Raji (cell line): ENCODE results near the gene SPRR2B.

Experiments used
- POLR2A ChIP-seq: IDR thresholded peaks from 2 replicates; pipeline ENCODE4 v1.6.1; 2011; ENCODE audit warnings: low read depth, low read length, control low read depth; ENCODE audit not compliant: insufficient read depth

SPRR2B gene

DNA sequence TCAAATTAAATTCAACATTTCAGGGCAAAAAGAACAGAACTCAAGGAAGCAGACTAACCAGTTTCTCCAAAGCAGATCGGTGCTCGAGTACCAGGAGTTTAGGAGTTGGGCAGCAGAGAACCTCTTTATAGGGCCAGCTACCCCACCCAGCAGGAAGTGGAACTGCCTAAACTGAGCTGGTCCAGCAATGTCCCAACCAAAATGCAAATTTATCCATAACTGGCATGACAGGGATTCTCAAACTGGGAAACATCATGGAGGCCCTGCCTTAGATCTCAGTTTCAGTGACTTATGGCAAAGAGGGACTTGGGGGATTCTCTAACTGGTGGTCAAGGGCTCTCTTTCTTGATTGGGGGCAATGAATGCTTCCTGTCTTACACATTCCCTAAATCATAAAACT, at the start of gene SPRR2B:
TSS of gene SPRR2B (minus strand) at position 101 of the 400 bp plus-strand sequence. CDS start 772 bp downstream, outside the sequence.
- no peak for TF ChIP-seq POLR2A

DNA sequence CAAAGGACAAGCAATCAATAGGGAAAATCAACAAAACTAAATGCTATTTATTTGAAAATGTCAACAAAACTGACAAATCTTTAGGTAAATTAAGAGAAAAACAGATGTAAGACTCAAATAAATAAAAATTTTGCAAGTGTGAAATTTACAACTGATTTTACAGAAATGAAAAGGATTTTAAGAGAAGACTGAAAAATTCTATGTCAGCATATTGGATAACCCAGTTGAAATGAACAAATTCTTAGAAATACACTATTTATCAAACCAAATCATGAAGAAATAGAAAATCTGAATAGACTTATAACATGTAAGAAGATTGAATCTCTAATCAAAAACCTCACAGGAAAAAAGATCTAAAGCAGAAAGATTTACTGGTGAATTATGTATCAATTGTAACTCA, 49.5 kb upstream of the SPRR2B start:
- TF ChIP-seq POLR2A: no peak

DNA sequence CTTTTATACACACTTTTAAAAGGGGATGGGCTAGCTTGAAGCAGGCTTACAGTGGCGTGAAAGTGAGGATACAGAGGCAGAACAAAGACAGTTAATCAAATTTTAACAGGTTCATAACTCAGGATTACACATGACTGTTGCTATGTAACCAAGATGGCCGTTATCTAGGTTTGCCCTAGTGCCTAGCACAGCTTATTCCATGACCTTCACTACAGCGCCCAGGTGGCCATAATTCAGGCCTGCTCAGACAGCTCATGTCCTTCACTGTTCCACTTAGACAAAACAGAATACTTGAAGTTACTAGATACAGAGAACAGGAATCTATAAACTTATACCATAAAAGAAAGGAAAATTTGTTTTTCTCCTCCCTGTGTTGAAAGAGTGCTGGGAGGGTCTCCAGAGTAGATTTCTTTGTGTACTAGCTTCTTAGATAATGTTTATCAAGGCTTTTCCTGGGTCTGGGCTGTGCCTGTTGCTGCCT, 48.1 kb upstream of the SPRR2B start:
- no peak for TF ChIP-seq POLR2A

DNA sequence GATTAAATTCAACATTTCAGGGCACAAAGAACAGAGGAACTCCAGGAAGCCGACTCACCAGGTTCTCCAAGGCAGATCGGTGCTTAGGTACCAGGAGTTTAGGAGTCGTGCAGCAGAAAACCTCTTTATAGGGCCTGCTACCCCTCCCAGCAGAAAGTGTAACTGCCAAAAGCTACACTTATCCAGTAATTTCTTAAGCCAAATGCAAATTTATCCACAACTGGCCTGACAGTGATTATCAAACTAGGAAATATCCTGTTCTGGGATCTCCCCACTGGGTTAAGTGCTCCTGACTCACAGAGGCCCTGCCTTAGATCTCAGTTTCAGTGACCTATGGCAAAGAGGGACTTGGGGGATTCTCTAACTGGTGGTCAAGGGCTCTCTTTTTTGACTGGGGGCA, 42.0 kb upstream of the SPRR2B start, which contains the start of gene SPRR2F:
TSS of gene SPRR2F (minus strand) at position 101 of the 400 bp plus-strand sequence. CDS start 783 bp downstream, outside the sequence.
- no peak for TF ChIP-seq POLR2A

DNA sequence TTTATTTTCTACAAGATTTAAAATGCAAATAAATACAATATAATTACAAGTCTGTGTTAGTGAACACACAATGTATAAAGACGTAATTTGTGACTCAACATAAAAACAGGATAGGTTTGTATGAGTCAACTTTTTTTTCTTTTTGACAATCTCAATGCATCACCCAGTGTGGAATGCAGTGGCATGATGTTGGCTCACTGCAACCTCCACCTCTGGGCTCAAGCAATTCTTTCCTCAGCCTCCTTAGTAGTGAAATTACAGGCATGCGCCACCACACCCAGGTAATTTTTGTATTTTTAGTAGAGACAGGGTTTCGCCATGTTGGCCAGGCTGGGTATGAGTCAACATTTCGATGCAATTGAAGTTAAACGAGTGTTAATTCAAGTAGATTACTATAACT, 28.8 kb upstream of the SPRR2B start:
- no peak for TF ChIP-seq POLR2A

DNA sequence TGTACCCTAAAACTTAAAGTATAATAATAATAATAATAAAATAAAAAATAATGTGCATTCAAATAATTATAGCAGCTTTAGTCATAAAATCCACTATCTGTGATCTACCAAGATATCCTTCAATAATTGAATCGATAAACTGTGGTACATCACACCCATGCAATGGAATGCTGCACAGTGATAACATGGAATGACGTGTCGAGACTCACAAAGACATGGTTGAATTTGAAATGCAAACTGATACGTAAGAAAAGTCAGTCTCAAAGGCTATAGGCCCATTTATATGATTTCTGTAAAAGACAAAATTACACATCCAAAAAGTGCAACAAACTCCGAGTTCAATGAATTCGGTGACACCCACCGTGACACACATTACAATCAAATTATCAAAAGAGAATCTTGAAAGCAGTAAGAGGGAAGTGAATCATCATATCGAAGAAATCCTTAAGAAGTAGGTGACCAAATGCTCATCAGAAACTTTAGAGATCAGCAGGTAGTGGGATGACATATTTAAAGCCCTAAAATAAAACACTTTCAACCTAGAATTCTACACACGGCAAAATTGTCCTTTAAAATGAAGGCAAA, 28.1 kb upstream of the SPRR2B start:
- TF ChIP-seq POLR2A: no peak

DNA sequence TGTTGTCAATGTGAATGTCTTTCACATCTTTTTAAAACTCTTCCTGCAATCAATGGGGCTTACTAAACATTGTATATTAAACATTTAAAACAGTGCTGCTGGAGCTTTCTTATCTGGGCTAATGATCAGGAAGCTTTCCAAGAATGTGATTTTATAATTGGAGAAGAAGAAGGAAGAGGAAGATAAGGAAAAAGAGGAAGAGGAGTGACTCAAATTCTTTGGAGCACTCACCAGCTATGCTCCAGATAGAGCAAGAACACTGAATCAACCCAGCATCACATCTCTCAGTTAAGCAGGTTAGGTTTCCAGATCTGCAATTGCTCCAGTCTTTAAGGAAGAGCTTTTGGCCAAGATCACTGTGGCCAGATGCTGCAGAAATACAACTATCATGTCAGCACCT, 24.4 kb upstream of the SPRR2B start:
- TF ChIP-seq POLR2A: no peak

DNA sequence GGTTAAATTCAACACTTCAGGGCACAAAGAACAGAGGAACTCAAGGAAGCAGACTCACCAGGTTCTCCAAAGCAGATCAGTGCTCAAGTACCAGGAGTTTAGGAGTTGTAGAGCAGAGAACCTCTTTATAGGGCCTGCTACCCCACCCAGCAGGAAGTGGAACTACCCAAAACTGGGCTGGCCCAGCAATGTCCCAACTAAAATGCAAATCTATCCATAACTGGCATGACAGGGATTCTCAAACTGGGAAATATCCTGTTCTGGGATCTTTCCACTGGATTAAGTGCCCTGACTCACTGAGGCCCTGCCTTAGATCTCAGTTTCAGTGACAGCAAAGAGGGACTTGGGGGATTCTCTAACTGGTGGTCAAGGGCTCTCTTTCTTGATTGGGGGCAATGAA, 23.0 kb upstream of the SPRR2B start, which contains the start of gene SPRR2E:
TSS of gene SPRR2E (minus strand) at position 101 of the 400 bp plus-strand sequence. CDS start 775 bp downstream, outside the sequence.
- no peak for TF ChIP-seq POLR2A

DNA sequence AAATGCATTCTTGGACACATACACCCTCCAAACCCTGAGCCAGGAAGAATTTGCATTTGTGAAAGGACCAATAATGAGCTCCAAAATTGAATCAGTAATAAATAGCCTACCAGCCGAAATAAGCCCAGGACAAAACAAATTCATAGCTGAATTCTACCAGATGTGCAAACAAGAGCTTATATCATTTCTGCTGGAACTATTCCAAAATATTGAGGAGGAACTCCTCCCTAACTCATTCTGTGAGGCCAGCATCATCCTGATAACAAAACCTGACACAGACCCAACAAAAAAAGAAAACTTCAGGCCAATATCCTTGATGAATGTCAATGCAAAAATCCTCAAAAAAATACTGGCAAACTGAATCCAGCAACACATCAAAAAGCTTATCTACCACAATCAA, 16.2 kb upstream of the SPRR2B start:
- no peak for TF ChIP-seq POLR2A

DNA sequence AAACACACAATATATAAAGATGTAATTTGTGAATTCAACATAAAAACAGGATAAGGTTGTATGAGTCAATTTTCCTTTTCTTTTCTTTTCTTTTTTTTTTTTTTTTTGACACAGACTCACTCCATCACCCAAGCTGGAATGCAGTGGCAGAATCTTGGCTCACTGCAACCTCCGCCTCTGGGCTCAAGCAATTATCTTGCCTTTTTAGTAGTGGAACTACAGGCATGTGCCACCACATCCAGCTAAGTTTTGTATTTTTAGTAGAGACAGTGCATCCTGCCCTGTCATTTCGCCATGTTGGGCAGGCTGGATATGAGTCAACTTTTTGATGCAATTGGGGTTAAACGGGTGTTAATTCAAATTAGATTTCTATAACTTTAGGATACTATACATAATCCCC, 10.3 kb upstream of the SPRR2B start:
- no peak for TF ChIP-seq POLR2A

DNA sequence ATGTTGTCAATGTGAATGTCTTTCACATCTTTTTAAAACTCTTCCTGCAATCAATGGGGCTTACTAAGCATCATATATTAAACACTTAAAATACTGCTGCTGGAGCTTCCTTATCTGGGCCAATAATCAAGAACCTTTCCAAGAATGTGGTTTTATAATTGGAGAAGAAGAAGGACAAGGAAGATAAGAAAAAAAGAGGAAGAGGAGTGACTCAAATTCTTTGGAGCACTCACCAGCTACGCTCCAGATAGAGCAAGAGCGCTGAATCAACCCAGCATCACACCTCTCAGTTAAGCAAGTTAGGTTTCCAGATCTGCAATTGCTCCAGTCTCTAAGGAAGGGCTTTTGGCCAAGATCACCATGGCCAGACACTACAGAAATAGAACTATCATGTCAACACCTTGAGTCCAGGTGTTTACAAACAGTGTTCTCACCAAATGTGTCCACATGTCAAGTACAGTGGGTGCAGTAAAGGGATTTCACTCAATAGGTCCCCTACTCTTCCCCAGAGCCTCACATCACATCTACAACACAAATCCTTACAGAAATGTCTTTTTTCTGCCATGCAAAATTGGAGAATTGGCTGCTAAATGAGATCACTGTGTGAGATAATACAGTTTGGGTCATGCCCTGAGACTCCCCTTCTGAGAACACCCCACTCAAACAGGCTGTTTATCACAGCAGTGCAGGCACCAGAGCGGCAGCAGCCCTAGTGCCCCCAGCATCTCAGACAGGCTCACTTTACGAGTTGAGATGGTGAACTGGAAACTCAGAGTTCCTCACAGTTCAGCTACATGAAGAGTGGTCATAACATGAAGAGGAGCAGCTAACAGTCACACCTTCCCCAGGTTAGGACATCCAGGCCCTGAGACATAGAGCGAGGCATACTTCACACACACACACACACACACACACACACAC, 1.7 kb upstream of the SPRR2B start:
- no peak for TF ChIP-seq POLR2A

DNA sequence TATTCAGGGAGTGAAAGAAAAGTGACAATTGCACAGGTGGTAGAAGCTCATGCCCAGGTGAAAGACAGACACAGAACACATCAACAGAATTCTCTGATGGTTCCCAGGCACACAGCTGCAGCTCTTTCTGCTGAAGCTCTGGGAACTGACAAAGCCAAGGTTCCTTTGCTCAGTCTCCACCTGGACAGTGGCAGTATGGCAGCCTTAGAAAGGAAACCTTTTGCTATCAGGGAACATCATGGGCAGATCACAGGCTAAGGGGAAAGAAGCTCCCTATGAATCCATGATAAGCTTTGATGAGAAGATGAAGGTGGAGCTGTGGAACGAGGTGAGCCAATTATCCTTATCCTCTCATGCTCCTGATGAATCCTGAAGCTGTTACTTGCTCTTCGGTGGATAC, 1.2 kb downstream of the SPRR2B start:
- no peak for TF ChIP-seq POLR2A

DNA sequence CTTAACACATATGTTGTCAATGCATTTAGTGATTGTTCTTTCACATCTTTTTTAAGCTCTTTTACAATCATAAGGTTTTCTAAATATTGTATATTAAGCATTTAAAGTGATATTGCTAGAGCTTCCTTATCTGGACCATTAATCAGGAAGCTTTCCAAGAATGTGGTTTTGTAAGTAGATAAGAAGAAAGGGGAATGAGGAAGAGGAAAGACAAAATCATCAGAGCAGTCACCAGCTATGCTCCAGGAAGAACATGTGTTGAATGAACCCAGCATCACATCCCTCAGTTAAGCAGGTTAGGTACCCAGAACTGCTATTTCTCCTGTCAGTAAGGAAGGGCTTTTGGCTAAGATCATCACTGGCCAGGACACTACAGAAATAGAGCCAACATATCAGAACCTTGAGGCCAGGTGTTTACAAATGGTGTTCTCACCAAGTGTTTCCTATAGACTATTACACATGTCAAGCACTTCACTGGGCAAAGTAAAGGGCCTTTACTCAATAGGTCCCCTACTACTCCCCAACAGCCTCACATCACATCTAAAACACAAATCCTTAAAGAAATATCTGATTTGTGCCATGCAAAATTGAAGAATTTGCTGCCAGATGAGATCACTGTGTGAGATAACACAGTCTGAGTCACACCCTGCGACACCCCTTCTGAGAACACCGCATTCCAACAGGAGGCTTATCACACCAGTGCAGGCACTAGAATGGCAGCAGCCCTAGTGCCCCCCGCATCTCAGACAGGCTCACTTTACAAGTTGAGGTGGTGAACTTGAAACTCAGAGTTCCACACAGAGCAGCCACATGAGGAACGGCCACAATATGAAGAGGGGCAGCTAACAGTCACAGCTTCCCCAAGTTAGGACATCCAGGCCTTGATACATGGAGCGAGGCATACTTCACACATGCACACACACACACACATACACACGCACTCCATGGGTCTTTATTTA, 12.3 kb downstream of the SPRR2B start:
- TF ChIP-seq POLR2A: no peak

DNA sequence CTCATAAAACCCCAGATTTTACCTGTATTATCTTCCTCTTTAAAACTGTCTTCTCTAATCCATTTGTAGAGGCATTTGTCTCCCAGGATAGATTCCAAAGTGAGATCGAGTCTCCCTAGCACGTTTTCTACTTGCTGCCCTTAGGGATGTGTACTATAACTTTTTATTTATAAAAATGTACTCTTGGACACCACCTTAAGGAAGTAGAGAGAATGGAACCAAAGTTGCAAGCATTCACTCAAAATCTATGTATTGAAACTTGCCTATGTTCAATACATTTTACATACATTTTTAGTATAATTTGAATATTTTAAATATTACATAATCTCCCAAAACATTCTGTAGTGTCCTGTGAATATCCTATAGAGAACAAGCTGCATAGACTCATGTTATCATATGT, 13.3 kb downstream of the SPRR2B start:
- TF ChIP-seq POLR2A: no peak

DNA sequence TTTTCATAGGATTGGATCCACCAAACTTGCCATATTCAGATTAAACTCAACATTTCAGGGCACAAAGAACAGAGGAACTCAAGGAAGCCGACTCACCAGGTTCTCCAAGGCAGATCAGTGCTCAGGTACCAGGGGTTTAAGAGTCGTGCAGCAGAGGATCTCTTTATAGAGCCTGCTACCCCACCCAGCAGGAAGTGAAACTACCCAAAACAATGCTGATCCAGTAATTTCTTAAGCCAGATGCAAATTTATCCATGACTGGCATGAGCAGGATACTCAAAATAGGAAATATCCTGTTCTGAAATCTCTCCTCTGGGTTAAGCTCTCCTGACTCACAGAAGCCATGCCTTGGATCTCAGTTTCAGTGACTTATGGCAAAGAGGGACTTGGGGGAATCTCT, 14.0 kb downstream of the SPRR2B start, which contains the start of gene SPRR2A:
TSS of gene SPRR2A (minus strand) at position 138 of the 400 bp plus-strand sequence. CDS start 777 bp downstream, outside the sequence.
- TF ChIP-seq POLR2A: no peak
